Measurements from ENCODE around the gene AKIRIN1. TPM values are rescaled to one million over a fixed set of nuclear protein-coding genes. Genes with fewer than 3 reads are reported as not detected.

AKIRIN1 gene
- total and polyA plus RNA-seq, 8 donors = 7.5 to 21.8 (median 12.1) TPM

Other genes starting within 250 kb of the AKIRIN1 start
- gene RRAGC, start 131.5 kb upstream of the AKIRIN1 start, total RNA-seq = 10 to 100 TPM in 1 of 6 donors, 1 to 10 TPM in 5; 6.7 to 13.5 (median 8.2) TPM
- 1 to 10 TPM; 4.3 to 8.5 TPM for gene RRAGC, start 131.5 kb upstream of the AKIRIN1 start, polyA plus RNA-seq
- 10 to 100 TPM in 4 of 6 donors, 1 to 10 TPM in 2; 6.1 to 16.1 (median 10.9) TPM for gene MYCBP, start 117.9 kb upstream of the AKIRIN1 start, total RNA-seq
- 1 to 10 TPM; 6.8 to 8.7 TPM for gene MYCBP, start 117.9 kb upstream of the AKIRIN1 start, polyA plus RNA-seq
- gene GJA9, start 109.7 kb upstream of the AKIRIN1 start, total RNA-seq = not detected
- not detected for gene GJA9, start 109.7 kb upstream of the AKIRIN1 start, polyA plus RNA-seq
- gene RHBDL2, start 49.4 kb upstream of the AKIRIN1 start, total RNA-seq = 1 to 10 TPM in 1 of 6 donors, under 1 TPM in 5; 0.08 to 1.9 (median 0.39) TPM
- gene RHBDL2, start 49.4 kb upstream of the AKIRIN1 start, polyA plus RNA-seq = under 1 TPM; 0.05 to 0.84 TPM
- gene NDUFS5, start 35.1 kb downstream of the AKIRIN1 start, total RNA-seq = 10 to 100 TPM; 52.2 to 82.6 (median 66.9) TPM
- gene NDUFS5, start 35.1 kb downstream of the AKIRIN1 start, polyA plus RNA-seq = 100 to 1,000 TPM; 257 to 319 TPM
- 100 to 1,000 TPM in 3 of 6 donors, 10 to 100 TPM in 3; 80.3 to 161 (median 107) TPM for gene MACF1, start 213.4 kb downstream of the AKIRIN1 start, total RNA-seq
- gene MACF1, start 213.4 kb downstream of the AKIRIN1 start, polyA plus RNA-seq = 10 to 100 TPM; 49.8 to 58.8 TPM

Data from pancreas (tissue), 8 donors.